GM15510 (cell line): ENCODE data around the gene SORBS1.

ENCODE experiments used
- POLR2A ChIP-seq: IDR thresholded peaks from 3 replicates; pipeline ENCODE4 v1.6.1; 2011; ENCODE audit warnings: borderline replicate concordance; ENCODE audit not compliant: insufficient read length; ENCODE audit errors: extremely low read depth

Gene SORBS1

GRCh38 chr10:95517536-95518454, 43.4 kb downstream of the SORBS1 start:
- TF ChIP-seq POLR2A: no peak

- TF ChIP-seq POLR2A: no peak
Observed at GRCh38 chr10:95516774-95517373, 44.3 kb downstream of the SORBS1 start.

GRCh38 chr10:95513941-95514392, 47.2 kb downstream of the SORBS1 start:
- TF ChIP-seq POLR2A: no peak

GRCh38 chr10:95513008-95513589, 48.1 kb downstream of the SORBS1 start:
- no peak for TF ChIP-seq POLR2A

GRCh38 chr10:95511314-95511713, 49.9 kb downstream of the SORBS1 start:
- TF ChIP-seq POLR2A: no peak

GRCh38 chr10:95509251-95509650, 51.9 kb downstream of the SORBS1 start:
- TF ChIP-seq POLR2A: no peak

- no peak for TF ChIP-seq POLR2A
Observed at GRCh38 chr10:95508730-95509129, 52.4 kb downstream of the SORBS1 start.

GRCh38 chr10:95506056-95506737, 55.0 kb downstream of the SORBS1 start:
- TF ChIP-seq POLR2A: no peak

GRCh38 chr10:95505641-95506040, 55.5 kb downstream of the SORBS1 start:
- no peak for TF ChIP-seq POLR2A

GRCh38 chr10:95505084-95505610, 56.0 kb downstream of the SORBS1 start:
- no peak for TF ChIP-seq POLR2A

GRCh38 chr10:95504246-95504691, 56.9 kb downstream of the SORBS1 start:
- TF ChIP-seq POLR2A: no peak

GRCh38 chr10:95503526-95503925, 57.6 kb downstream of the SORBS1 start:
- no peak for TF ChIP-seq POLR2A

GRCh38 chr10:95503001-95503400, 58.2 kb downstream of the SORBS1 start:
- no peak for TF ChIP-seq POLR2A

GRCh38 chr10:95502377-95502776, 58.8 kb downstream of the SORBS1 start:
- no peak for TF ChIP-seq POLR2A
